GM18511 (cell line): ENCODE results near the gene PERCC1.

Experiments
- ATAC-seq: cut with Tn5 transposase; IDR thresholded peaks from one replicate; pipeline ENCODE4 v1.9.1; 2021; ENCODE audit warnings: mild to moderate bottlenecking, moderate library complexity; ENCODE audit not compliant: unreplicated experiment

The PERCC1 gene

DNA sequence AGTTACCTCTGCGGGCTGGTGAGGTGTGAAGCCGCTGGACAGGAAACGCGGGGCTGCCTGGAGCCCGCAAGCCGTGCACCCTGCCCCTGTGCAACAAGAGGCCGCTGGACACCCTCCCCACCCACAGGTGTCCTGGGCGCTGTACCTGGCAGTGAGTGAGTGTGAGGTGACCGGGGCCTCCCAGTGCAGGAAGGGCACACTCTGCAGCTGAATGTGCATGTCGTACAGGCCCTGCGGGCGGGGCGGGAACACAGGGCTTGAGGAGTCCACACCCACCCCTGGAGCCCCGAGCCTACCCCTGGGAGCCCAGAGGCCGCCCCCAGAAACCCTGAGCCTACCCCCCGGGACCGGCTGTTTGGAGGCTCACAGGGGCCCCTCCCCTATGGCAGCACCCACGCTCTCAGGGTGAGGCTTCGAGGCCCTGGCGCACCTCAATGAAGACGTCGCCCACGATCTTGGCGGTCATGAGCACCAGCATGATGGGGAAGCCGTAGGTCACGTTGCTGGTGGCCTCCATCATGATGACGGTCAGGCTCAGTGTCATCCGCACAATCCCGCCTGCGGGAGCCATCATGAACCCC lies 17.7 kb downstream of the PERCC1 start:
- no peak for ATAC-seq

DNA sequence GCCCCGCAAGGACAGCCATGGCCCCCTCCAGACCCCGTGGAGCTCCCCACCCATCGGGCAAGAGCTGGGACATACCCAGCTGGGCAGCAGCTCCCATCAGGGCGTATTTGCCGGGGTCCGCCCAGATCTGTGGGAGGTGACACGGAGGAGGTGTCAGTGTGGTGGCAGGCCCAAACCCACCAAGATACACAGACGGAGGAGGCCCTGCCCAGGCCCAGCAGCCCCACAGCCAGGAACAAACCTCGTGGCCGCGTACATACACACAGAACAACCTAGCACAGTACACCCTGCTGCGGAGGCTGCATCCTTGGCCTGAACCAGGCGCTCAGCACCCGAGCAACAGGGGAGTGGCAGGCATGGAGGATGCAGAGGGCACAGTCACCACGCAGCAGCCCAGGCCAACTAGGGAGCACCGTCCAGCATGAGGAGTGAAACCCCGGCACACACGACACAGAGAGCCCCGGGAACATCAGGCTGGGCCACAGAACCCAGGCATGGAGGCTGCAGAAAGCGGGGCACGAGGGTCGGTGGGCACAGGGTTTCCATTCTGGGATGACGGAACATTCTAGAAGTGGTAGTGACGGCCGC lies 18.4 kb downstream of the PERCC1 start:
- no peak for ATAC-seq

DNA sequence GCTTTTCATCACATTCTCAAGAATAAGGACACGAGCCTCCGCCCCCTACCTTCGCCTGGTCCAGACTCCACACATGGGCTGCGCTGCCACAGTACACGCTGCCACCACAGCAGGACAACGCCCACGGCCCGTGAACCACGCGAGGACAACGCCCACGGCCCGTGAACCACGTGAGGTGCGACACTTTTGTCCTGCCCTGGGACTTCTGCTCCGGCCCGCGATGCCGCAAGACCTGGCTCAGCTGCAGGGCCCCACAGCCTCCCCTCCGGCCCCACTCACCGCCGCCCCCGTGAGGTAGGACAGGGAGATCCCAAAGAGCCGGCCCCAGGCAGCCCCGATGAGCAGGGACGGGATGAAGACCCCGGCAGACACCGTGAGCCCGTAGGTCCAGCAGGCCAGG lies 19.3 kb downstream of the PERCC1 start:
- ATAC-seq: no peak

DNA sequence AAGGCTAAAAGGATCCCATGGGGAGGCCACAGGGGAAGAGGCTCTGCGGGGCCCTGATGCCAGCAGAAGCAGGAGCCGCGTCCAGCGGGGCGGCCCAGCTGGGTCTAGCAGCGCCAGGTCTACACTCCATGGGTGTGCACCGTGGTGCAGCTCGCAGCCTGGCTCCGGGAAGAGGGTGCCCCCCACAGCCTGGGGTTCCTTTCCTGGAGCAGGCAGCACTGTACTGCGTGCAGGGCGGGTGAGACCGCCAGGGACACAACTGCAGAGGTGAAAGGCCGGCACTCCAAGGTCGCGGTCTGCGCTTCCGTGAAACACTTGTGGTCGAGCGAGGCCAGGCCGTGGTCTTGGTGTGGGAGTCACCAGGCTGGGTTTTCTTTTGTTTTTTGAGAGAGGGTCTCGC lies 20.0 kb downstream of the PERCC1 start:
- no peak for ATAC-seq

DNA sequence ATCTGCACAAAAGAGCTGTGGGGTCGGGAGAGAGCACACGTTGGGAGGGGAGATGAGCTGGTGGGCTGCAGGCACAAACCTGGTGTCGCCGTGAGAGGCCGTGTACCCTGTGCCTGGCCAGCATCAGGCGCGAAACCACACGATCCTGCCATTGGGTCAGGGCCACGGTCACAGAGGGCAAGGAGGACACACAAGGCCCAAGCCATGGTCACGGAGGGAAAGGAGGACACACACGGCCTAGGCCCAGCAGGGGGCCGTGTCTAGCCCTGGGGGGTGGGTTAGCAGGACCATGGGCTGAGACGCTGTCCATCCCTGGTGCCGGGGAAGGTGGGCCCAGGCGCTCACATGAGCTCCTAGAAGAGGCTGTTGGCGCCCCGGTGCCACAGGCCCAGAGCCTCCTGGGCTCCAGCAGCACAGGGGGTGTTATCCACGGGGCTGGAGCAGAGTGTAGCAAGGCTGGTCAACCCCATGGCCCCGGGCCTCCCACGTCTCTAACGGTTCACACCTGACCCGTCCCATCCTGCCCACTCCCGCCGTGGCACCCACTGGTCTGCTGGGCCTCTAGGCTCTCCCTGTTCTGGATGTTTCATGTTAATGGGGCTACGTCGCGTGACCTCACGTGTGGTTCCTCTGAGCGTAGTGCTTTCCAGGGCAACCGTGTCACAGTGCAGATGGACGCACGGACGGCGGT lies 21.0 kb downstream of the PERCC1 start:
- ATAC-seq: no peak

DNA sequence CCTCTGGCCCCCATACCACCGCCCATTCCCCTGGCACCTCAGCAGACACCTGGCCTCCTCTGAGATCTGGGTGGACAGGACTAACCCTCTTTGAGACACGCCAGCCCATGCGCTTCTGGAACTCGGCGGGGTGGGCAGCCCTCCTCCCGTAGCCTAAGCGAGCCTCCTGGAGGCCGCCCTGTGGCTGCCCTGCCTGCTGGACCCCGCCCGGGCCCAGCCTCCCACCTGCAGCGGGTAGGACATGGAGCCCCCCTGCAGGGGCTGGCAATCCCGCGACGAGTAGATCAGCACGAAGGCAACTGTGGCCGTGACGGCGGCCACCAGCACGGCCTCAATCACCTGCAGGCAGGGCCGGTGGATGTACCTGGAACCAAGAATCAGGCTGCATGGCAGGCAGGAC lies 21.7 kb downstream of the PERCC1 start:
- no peak for ATAC-seq

DNA sequence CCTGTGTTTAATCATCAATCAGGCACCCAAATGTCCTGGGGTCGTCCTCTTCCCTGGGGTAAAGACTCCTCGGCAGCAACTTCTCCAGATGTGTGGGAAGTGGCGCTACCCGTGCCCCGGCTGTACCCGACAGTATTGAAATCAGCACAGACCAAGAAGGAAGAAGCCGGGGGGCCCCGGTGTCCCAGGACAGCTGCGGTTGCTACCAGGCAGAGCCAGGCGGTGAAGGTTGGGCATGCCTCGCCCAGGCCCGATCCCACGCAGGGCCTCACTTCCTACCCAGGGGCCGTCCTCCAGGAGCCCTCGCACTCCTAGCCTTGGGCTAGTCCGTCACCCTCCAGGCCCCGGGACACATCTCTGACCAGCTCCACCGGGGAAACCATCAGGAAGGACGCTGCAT lies 22.4 kb downstream of the PERCC1 start:
- no peak for ATAC-seq

DNA sequence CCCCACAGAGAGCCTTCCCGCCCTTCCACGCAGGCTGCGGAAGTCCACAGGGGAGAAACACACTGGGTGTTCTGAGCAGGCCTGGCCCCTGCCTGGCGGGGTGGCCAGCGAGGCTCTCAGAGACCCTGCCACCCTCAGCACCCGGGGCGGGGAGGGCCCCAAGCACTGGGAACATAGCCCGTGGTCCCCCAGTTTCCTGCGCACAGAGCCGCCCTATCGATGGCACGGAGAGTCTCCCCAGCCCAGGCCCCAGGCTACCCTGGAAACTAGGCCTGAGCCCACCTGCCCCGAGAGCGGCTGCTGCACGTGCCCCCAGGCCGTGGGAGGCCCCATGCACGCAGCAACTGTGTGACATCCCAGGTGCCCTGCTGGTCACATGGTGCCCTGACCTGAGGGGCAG lies 23.7 kb downstream of the PERCC1 start:
- ATAC-seq: no peak

DNA sequence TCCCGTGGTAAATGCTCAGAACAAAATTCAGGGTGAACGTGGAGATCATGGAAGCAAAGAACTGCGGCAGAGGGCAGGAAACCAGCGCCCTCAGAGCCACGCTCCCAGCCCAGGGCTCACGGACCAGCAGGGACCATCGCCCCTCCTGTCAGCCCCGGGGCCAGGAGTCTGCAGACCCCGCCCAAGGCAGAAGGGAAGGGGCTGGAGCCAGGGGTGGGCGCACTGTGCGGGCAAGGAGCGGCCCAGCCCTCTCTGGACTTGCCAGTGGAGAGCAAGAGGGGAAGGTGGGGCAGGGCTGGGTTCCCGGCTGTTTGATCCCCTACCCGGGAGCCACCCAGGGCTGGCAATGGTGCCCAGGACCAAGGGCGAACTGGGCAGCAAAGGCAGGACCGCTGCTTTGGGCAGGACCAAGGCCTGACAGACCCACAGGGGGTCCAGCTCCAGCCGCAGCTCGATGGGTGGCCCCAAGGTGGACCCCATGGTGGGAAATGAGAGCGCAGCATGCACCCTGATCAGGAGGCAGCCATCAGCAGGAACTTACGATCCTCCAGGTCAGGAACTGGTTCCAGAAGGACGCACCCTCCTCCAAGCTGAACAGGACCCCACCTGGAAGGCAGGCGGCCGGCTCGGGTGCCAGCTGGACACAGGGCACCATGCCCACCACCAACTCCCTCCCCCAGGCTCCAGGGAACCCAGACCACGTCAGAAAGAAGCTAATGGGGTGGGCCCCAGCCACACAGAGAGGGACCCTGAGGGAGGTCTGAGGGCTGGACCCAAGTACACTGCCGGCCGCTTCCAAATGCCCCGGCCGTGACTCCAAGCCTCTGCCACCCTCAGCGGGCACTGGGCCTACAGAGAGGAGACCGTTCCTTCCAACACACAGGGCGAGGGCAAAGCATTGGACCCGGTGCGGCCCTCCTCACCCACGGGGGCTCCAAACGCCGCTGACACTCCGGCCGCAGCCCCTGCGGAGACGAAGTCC lies 24.6 kb downstream of the PERCC1 start:
- ATAC-seq: no peak

DNA sequence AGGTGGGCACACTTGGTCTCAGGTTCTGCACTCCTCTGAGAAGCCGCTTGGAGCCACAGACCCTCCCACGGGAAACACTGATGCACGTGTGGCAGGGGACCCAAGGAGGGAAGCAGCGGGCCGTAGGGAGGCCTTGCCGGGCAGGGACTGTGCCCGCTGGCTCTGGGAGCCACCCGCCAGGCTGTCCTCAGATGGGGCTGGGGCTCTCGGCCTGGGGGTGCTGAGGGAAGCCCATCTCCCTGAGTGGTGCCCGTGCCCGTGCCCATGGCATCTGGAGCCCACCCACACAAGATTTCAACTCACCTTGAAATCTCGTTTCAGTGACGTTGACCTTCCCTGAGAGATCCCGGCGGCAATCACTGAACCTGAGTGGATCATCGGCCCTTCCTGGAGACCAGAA lies 26.1 kb downstream of the PERCC1 start:
- no peak for ATAC-seq

DNA sequence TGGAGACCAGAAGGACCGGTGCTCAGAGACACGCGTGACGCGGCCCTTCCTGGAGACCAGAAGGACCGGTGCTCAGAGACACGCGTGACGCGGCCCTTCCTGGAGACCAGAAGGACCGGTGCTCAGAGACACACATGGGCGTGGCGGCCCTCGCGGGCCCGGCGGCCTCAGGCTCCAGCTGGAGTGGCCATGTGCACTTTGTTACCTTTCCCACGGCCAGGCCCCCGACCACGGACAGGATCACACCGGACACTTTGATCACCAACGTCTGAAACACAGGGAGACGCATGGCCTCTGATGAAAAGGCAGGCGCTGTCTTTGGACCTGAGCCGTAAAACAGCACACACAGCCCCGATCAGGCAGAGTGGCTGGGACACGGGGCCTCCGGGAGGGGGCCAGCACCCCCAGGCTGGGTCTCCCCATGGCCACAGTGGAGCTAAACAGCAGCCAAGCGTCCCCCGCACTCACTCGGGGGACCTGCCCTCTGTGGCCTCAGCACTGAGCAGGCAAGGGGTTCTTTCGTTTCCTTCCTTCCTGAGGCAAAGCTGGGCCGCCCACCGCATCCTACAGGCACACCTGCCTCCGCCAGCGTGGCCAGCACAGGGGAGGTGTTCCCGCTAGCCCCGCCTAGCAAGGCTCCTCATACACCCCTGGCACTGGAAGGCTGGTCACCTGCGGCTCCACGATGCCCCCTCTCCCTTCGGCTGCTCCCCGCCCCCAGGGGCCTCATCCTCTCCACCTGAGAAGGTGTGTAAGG lies 26.8 kb downstream of the PERCC1 start:
- no peak for ATAC-seq

DNA sequence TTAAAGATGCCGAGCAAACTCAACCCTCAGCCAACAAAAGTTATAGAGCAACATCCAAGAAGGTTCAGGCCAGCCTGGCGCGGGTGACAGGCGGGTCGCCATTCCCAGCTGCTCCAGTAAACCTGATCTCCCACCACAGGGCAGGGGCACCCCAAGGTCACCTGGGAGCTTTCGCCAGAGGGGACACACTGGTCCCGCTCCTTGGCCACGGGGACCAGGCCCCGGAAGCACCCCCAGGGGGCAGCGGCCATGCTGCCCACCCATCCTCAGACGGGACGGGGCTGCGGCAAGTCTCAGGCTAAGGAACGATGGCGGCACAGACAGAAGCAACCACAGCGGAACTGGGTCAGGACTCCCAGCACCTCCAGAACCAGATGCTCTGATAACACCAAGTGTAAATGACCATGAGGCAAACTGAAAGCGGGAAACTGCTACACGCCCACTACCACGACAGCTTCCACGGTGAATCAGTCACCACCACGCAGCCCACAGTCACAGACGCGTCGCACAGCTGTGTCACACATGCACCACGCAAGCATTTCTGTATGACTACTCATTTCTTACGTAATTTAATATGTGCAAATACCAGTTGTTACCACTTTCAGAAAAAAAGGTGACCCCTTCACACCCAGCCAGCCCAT lies 27.6 kb downstream of the PERCC1 start:
- no peak for ATAC-seq

DNA sequence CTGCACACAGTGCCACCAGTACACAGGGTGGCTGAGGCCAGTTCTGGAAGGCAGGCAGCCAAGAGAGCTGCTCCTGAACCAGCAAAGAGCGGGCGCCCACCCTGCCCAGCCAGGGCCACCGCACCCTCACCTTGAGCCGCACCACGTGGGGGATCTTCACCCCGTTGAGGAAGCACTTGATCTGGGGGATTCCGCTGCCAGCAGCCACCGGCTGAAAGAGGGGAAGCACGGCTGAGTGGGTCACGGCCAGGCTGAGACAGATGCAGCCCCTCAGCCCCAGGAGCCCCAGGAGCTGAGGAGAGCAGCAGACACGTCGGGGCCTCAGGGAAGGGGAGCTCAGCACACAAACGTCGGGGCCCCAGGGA lies 28.1 kb downstream of the PERCC1 start:
- ATAC-seq: no peak

DNA sequence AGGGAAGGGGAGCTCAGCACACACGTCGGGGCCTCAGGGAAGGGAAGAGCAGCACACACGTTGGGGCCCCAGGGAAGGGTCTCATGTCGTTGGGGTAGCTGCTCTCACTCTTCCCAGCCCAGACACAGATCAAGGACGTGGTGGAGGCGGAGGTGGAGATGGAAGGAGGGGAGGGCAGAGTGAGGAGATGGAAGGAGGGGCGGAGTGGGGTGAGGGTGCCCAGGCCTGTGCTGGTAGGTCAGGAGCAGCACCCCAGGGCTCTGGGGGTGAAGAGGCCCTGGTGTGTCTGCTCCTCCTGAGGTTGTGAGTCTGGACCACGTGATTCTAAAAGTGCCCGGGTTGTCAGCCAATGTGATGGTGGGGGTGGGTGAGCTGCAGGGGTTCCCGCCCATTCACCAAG lies 29.1 kb downstream of the PERCC1 start:
- no peak for ATAC-seq

DNA sequence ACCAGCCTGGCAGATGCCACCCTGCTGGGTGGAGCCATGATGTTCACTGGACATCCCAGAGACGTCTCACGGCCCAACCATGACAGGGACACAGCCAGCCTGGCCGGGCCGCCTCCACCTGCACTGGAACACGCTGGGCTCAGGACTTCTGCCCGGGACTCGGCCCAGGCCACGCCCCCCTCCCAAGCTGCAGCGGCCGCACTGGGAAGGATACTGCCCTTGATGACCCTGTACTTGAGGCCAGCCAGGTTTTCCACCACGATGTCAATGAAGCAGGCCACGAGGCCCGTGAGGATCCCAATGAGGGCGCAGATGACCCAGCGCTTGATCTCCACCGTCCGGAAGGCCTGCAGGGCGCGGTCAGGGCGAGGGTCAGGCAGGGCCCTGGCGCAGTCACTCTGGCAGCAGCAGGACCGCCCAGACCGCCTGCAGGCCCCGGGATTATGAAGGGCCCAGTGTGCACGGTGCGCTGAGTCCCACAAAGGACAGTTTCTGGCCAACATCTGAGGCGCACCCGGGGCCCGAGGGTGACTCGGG lies 29.8 kb downstream of the PERCC1 start:
- ATAC-seq: no peak

DNA sequence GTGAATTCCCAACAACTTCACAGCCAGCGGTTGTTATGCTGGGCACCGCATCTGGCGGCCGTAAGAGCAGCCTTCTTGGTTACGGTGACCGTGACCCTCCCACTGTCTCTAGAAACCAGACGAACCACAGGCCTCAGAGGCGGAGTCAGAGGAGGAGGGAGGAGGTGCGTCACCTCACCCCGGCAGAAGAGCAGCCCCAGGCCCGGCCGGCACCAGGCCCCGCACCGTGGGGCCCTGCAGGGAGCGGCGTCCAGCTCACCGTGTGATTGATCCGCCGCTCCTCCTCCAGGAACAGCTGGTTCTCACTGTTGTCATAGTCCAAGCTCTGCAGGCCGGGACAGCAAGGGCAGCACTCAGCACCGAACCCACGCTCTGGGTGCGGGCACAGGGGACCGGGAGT lies 30.3 kb downstream of the PERCC1 start:
- ATAC-seq: no peak

DNA sequence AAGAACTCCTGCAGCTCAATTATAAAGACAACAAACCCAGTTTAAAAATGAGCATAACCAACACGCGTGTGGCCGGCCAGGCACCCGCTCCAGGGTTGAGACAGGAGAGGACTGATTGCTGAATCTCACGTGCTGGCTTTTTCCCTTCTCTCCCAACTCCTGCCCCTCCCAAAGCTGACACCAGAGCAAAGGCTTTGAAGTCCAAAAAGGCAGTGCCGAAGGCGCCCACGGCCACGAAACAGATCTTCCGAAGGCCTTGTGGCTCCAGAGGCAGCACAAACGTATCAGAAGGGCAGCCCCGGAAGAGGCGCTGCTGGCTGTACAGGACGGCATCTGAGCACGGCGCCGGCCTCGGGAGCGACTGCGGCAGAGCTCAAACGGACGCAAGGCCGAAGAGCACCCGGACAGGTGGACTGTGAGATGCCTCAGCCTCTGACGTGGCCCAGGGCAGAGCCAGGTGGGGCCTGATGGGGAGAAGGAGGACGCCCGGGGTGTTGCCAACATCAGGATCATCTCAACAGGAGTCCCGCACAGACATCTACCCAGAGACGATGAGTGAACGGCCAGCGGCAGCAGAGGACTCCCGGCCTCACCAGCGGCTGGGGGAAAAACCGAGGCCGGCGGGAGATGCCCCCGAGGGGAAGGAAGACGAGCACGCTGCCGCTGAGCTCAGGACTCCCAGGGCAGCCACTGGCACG lies 33.5 kb downstream of the PERCC1 start:
- no peak for ATAC-seq

DNA sequence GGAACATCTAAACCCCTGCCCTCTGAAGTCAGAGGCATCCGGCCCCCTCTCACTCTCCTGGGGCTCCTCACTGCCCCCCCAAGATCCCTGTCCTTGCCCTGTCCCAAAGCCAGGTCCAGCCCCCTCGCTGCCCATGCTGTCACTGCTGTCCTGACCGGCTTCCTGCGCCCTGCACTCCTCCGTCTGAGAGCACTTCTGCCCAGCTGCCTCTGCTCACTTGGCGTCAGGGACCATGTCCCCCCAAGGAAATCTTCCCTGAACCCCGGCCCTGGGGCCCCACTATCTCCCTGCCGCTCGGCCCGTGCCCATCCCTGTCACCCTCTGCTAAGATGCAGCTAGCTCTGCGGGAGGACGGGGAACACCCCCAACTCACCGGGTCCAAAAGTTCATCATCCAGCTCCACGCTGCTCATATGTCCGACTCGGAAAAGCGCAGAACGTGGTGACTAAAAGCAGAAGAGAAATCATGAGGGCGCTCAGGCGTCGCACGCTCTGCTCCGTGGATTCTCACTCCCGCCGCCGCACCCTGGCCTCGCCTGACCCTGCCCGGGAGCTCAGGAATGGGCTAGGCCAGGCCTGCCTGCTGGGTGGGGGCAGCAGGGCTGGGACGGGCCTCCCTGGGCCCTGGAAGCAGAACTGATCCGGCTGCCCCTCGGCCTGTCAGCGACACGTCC lies 34.2 kb downstream of the PERCC1 start:
- ATAC-seq: no peak

DNA sequence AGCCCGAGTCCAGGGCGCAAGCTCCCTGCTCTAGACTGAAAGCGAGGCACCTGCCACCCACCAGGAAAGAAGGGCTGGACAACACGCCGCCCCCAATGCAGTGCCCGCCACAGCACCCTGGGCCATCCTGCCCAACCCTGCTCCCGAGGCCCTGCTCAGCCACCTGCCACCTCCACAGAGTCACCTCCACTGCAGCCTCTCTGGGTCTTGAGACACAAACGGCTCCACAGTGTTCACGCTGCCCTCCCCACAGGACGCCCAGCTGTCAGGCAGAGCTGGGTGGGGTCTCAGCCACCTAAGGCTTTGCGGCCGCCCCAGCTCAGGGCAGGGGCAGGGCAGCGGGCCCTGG lies 34.7 kb downstream of the PERCC1 start:
- no peak for ATAC-seq
